ENCODE data around the gene MEN1. TPM values are rescaled to one million over a fixed set of nuclear protein-coding genes. Genes with fewer than 3 reads are reported as not detected.

MEN1 gene
- total and polyA plus RNA-seq, 2 of the 13 experiments (the other 11 are each of a cell fraction or from before 2014, with no cell fraction given): 20.5 to 27.3 TPM

DNA sequence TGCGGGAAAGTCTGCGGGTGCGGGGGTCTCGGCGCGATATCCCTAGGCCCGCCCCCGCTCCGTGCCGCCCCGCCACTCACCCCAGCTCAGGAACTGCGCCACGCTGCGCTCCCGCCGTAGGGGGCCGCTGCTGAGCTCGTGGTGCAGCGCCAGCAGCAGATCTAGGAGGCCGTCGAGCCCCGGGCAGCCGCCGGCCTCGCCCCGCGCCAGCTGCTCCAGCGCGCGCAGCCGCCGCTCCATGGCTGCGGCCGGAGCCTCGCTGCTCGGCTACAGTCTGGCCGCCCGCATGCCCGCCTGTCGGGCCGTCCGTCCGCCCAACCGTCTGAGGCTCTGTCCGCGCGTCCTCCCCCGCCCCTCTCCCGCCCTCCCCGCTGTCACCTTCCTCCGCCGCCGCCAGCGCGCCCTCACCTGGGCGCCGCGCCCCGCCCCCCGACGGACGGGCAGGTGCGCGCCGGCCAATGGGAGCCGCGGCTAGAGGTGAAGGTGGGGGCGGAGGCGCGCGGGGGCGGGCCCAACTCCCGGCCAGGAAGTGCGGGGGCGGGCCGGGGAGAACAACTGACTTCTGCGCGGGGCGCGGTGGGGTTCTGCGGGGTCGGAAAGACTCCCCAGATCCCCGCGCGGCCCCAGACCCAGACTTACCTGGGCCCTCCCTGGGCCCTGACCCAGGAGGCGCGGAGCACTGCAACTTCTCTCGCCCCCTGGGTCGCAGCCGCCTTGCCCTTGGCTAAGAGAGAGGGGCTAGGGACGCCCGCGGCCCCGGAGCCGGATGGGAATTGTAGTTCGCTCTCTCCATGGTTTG is 34.2 kb upstream of the MEN1 start, which contains the start of gene CDC42BPG (continued):
- TF ChIP-seq, protein P1, sequence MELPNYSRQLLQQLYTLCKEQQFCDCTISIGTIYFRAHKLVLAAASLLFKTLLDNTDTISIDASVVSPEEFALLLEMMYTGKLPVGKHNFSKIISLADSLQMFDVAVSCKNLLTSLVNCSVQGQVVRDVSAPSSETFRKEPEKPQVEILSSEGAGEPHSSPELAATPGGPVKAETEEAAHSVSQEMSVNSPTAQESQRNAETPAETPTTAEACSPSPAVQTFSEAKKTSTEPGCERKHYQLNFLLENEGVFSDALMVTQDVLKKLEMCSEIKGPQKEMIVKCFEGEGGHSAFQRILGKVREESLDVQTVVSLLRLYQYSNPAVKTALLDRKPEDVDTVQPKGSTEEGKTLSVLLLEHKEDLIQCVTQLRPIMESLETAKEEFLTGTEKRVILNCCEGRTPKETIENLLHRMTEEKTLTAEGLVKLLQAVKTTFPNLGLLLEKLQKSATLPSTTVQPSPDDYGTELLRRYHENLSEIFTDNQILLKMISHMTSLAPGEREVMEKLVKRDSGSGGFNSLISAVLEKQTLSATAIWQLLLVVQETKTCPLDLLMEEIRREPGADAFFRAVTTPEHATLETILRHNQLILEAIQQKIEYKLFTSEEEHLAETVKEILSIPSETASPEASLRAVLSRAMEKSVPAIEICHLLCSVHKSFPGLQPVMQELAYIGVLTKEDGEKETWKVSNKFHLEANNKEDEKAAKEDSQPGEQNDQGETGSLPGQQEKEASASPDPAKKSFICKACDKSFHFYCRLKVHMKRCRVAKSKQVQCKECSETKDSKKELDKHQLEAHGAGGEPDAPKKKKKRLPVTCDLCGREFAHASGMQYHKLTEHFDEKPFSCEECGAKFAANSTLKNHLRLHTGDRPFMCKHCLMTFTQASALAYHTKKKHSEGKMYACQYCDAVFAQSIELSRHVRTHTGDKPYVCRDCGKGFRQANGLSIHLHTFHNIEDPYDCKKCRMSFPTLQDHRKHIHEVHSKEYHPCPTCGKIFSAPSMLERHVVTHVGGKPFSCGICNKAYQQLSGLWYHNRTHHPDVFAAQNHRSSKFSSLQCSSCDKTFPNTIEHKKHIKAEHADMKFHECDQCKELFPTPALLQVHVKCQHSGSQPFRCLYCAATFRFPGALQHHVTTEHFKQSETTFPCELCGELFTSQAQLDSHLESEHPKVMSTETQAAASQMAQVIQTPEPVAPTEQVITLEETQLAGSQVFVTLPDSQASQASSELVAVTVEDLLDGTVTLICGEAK (IDR thresholded peaks at IDR 0.05): no peak
- TF ChIP-seq, protein P1 (CRISPR knock-in tag; IDR thresholded peaks at IDR 0.05): no peak; the same call in 1 of the 2 replicates
- TF ChIP-seq, protein P2, sequence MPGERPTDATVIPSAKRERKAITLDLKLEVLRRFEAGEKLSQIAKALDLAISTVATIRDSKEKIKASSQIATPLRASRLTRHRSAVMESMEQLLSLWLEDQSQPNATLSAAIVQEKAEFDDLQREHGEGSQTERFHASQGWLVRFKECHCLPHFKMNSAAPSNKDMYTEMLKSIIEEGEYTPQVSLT (CRISPR knock-in tag; IDR thresholded peaks at IDR 0.05; ENCODE audit: borderline replicate concordance, low read depth): no peak
- TF ChIP-seq, protein P3, sequence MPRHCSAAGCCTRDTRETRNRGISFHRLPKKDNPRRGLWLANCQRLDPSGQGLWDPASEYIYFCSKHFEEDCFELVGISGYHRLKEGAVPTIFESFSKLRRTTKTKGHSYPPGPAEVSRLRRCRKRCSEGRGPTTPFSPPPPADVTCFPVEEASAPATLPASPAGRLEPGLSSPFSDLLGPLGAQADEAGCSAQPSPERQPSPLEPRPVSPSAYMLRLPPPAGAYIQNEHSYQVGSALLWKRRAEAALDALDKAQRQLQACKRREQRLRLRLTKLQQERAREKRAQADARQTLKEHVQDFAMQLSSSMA (CRISPR knock-in tag; IDR thresholded peaks at IDR 0.05): no peak
- TF ChIP-seq, protein P4, sequence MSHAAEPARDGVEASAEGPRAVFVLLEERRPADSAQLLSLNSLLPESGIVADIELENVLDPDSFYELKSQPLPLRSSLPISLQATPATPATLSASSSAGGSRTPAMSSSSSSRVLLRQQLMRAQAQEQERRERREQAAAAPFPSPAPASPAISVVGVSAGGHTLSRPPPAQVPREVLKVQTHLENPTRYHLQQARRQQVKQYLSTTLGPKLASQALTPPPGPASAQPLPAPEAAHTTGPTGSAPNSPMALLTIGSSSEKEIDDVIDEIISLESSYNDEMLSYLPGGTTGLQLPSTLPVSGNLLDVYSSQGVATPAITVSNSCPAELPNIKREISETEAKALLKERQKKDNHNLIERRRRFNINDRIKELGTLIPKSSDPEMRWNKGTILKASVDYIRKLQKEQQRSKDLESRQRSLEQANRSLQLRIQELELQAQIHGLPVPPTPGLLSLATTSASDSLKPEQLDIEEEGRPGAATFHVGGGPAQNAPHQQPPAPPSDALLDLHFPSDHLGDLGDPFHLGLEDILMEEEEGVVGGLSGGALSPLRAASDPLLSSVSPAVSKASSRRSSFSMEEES (CRISPR knock-in tag; IDR thresholded peaks at IDR 0.05): no peak
- TF ChIP-seq XBP1 (CRISPR knock-in tag; IDR thresholded peaks at IDR 0.05): no peak
- no peak for TF ChIP-seq ZNF780A (CRISPR knock-in tag; IDR thresholded peaks at IDR 0.05)
- TF ChIP-seq, protein P5, sequence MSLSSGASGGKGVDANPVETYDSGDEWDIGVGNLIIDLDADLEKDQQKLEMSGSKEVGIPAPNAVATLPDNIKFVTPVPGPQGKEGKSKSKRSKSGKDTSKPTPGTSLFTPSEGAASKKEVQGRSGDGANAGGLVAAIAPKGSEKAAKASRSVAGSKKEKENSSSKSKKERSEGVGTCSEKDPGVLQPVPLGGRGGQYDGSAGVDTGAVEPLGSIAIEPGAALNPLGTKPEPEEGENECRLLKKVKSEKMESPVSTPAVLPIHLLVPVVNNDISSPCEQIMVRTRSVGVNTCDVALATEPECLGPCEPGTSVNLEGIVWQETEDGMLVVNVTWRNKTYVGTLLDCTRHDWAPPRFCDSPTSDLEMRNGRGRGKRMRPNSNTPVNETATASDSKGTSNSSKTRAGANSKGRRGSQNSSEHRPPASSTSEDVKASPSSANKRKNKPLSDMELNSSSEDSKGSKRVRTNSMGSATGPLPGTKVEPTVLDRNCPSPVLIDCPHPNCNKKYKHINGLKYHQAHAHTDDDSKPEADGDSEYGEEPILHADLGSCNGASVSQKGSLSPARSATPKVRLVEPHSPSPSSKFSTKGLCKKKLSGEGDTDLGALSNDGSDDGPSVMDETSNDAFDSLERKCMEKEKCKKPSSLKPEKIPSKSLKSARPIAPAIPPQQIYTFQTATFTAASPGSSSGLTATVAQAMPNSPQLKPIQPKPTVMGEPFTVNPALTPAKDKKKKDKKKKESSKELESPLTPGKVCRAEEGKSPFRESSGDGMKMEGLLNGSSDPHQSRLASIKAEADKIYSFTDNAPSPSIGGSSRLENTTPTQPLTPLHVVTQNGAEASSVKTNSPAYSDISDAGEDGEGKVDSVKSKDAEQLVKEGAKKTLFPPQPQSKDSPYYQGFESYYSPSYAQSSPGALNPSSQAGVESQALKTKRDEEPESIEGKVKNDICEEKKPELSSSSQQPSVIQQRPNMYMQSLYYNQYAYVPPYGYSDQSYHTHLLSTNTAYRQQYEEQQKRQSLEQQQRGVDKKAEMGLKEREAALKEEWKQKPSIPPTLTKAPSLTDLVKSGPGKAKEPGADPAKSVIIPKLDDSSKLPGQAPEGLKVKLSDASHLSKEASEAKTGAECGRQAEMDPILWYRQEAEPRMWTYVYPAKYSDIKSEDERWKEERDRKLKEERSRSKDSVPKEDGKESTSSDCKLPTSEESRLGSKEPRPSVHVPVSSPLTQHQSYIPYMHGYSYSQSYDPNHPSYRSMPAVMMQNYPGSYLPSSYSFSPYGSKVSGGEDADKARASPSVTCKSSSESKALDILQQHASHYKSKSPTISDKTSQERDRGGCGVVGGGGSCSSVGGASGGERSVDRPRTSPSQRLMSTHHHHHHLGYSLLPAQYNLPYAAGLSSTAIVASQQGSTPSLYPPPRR (CRISPR knock-in tag; IDR thresholded peaks at IDR 0.05; ENCODE audit: borderline replicate concordance): no peak
- no peak for TF ChIP-seq REPIN1 (CRISPR knock-in tag; IDR thresholded peaks at IDR 0.05; ENCODE audit: borderline replicate concordance, low read depth)
- TF ChIP-seq DR1 (CRISPR knock-in tag; IDR thresholded peaks at IDR 0.05): no peak
- no peak for TF ChIP-seq ZNF557 (CRISPR knock-in tag; IDR thresholded peaks at IDR 0.05)

Measured in HepG2 (cell line).